ENCODE results near the gene HIPK3. TPM values are rescaled to one million over a fixed set of nuclear protein-coding genes. Genes with fewer than 3 reads are reported as not detected.
"Not testable (repeated sequence)": the region's sequence is repeated elsewhere in the genome, so short reads cannot be mapped to it uniquely, and the experiment has no call there.

HIPK3 gene
- polyA plus RNA-seq (2013, experiment 1 of 2; ENCODE audit: insufficient read length): 18.8 TPM
- polyA plus RNA-seq (2013, experiment 2 of 2; ENCODE audit: insufficient read length): 23.3 TPM

- peak; percentile 85 for DNase-seq
Observed at GRCh38 chr11:33257160-33257896, at the start of gene HIPK3. Gene HIPK3 (plus strand): TSS chr11:33257381.

- no peak for DNase-seq
Observed at GRCh38 chr11:33207408-33207985, 49.7 kb upstream of the HIPK3 start.

DNA sequence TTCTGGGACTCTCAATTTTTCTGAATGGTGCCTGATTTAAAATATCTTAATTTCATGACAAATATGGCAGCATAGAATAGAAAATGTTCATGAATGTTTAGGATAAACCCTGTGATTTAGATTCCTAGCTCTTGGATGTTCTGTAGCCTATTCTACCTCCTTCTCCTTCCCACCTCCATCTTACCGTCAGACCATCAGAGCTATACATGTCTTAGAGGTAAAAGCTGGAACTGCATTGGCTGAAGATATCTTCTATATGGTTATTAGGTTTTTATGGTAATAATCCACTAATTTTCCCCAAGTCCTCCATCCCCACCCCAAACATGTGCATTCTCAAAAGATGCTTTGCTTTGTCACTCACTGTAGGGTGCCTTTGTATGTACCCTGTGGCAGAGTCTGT lies 49.0 kb upstream of the HIPK3 start:
- DNase-seq: no peak

- DNase-seq: no peak
Observed at GRCh38 chr11:33211153-33211552, 46.0 kb upstream of the HIPK3 start.

DNA sequence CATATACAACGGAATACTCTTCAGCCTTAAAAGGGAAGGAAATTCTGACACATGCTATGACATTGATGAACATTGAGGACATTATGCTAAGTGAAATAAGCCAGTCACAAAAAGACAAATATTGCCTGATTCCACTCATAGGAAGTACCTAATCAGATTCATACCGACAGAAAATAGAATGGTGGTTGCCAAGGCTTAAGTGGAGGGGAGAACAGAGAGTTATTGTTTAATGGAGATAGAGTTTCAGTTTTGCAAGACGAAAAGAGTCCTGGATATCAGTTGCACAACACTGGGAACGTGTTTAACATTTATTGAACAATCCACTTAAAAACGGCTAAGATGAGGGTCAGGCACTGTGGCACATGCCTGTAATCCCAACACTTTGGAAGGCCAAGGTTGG lies 45.6 kb upstream of the HIPK3 start:
- no peak for DNase-seq

DNA sequence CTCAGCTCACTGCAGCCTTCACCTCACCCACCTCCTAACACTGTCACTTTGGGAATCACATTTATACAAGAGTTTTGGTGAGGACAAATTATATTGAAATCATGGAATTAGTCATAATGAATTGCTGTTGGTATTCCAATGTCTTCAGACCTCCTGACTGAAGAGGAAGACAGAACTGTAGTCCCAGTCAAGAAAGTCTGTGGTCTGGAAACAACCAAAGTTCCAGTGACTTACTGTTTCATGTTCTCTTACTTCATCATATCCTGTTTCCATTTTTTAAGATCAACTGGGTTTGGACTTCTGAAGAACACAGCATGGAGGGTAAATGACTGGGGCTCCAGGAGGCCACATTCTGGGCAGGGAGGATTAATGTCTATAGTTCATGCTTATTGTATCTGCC lies 43.0 kb upstream of the HIPK3 start:
- no peak for DNase-seq

- DNase-seq: no peak
Observed at GRCh38 chr11:33214767-33215166, 42.4 kb upstream of the HIPK3 start.

DNA sequence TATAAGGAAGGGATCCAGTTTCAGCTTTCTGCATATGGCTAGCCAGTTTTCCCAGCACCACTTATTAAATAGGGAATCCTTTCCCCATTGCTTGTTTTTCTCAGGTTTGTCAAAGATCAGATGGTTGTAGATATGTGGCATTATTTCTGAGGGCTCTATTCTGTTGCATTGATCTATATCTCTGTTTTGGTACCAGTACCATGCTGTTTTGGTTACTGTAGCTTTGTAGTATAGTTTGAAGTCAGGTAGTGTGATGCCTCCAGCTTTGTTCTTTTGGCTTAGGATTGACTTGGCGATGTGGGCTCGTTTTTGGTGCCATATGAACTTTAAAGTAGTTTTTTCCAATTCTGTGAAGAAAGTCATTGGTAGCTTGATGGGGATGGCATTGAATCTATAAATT lies 40.5 kb upstream of the HIPK3 start:
- not testable (repeated sequence) for DNase-seq

- no peak for DNase-seq
Observed at GRCh38 chr11:33222052-33222750, 35.0 kb upstream of the HIPK3 start.

DNA sequence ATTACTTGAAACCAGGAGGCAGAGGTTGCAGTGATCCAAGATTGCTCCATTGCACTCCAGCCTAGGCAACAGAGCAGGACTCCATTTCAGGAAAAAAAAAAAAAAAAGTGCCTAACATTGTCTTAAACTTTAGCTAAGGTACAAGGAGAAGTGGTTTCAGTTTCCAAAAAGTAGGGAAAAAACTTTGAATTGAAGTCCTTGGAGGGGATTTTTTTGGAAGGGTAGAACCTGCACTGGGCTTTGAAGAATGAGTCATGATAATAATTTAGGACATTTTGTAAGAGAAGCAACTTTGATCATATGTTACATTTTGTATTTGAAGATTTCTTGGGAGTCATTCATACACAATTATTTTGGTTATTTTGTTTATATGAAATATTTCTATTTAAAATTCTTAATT lies 31.8 kb upstream of the HIPK3 start:
- DNase-seq: no peak

DNA sequence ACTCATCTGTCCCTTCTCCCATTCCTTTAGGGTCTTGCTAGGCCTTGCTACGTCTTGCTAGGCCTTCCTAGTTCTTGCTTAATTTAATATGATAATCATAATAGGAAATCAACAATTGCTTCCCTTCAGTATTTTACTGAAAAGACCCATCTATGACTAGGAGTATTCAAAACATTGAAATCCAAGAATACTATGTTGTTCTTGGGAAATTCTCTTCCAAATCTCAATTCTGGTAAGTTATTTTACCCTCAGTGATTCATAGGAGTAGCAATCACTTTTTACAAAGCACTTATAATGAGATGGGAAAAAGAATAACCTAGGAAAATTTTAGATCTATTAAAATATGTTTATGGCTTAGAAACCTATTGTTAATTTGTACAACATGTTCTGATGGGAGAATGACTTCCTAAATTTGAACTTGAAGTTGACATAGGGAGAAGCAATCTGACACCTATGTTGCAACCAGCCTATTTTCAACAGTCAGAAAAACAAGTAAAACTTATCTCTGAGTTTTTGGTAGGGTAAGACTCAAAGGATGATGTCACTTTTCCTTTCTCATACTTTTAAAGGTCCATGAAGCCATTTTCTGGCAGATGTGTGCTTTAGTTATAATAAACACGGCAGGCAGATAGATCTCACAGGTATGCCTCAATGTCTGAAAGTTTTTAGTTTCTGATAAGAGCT lies 29.5 kb upstream of the HIPK3 start:
- no peak for DNase-seq

- no peak for DNase-seq
Observed at GRCh38 chr11:33234397-33235190, 22.6 kb upstream of the HIPK3 start.

DNA sequence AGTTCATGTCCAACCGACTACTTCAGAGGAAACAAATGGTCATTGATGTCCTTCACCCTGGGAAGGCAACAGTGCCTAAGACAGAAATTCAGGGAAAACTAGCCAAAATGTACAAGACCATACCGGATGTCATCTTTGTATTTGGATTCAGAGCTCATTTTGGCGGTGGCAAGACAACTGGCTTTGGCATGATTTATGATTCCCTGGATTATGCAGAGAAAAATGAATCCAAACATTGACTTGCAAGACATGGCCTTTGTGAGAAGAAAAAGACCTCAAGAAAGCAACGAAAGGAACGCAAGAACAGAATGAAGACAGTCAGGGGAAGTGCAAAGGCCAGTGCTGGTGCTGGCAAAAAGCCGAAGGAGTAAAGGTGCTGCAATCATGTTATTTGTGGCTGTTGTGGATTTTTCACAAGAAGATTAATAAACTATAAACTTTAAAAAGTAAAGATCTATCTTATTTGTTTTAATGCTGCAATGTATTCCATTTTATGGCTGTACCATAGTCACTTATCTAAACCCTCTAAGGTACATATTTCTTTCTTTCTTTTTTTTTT lies 20.1 kb upstream of the HIPK3 start:
- no peak for DNase-seq

GRCh38 chr11:33242575-33242974 lies 14.6 kb upstream of the HIPK3 start:
- no peak for DNase-seq

DNA sequence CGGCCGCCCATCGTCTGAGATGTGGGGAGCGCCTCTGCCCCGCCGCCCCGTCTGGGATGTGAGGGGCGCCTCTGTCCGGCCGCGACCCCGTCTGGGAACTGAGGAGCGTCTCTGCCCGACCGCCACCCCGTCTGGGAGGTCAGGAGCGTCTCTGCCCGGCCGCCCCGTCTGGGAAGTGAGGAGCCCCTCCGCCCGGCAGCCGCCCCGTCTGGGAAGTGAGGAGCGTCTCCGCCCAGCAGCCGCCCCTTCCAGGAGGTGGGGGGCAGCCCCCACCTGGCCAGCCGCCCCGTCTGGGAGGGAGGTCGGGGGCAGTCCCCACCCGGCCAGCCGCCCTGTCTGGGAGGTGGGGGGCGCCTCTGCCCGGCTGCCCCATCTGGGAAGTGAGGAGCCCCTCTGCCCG lies 13.5 kb upstream of the HIPK3 start:
- not testable (repeated sequence) for DNase-seq

DNA sequence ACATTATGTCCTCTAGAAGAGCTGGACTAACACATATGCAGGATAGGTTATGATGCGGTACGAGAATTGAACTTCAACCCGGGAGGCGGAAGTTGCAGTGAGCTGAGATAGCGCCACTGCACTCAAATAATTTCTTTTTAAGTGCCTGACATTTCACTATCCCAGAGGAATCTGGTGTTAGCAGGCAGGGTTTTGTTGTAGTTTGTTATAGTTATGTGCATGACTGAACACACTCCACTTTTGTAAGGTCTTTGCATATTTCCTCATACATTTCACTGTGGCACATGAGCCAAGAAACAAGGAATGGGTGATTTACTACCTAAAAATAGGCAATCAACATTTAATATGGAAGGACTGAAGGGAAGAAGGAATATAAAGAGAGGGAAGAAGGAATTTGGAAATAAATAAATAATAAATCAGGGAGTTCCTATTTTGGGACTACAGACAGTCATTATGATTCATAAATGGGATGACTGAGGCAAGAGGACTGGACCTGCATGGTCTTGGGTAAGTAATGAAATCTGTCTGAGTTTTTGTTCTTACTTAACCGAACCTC lies 8.7 kb upstream of the HIPK3 start:
- DNase-seq: peak; percentile 58

GRCh38 chr11:33256031-33256812 lies 959 bp upstream of the HIPK3 start:
- DNase-seq: peak; percentile 22

DNA sequence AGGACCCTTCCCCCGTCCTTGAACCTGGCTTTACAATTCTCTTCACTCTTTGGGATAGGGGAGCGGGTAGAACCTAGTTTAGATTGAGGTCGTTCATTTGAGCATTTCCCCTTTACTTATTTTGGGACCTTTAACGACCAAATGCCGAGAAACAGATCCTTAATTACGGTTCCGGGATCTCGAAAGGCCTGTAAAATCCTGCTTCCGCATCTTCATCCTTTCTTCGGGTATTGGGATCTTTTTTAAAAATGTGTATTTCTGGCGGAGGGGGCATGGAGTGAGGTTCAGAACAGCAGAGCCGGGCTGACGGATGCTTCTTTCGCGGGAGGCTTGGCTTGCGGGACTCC lies 395 bp upstream of the HIPK3 start:
- no peak for DNase-seq

DNA sequence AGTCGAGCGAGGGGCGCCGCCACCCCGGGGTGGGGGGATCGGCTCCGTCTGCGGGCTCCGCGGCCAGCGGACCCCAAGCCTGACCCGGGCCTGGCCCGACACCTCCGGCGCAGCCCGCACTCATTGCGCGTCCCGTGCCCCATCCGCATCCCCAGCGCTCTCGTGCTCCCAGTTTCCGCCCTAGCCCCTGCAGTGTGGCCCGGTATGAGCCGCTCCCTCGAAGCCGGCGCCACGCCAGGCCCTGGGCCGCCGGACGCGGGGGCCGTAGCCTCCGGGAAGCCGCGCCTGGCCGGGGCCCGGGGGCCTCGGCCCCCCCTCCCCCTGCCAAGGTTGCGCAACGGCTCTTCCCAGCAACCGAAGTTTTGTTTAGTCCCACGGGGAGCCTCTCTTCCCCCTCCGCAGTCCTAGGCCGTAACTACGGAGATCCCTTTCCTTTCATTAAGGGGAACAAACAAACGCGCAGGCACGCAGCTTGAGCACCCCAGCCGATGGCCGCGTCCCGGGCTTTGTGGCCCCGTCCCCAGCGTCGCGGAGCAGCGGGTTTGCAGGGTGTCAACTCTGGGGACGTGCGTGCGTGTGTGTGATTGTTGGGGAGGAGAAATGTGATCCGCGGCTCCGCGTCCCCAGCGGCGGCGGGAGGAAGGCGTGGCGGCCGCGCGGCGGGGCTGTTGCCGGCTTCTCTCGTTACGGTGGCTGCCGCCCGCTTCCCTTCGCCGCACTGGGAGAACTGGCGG lies 883 bp downstream of the HIPK3 start:
- peak; percentile 84 for DNase-seq

- peak; percentile 28 for DNase-seq
Observed at GRCh38 chr11:33258631-33259205, 1.5 kb downstream of the HIPK3 start.
